Pancreas (tissue), 10 donors: ENCODE results near the gene PRTFDC1. TPM values are rescaled to one million over a fixed set of nuclear protein-coding genes. Genes with fewer than 3 reads are reported as not detected.

Experiments
- ATAC-seq, 4 donors: fragments of 200-7000 bp; cut with Tn5 transposase; one replicate each; pipeline versions ENCODE4 v1.8.0 to v1.9.1; 2020; ENCODE audit warnings: mild to moderate bottlenecking in 4 of 4, moderate library complexity in 4 of 4
- DNase-seq, 6 donors: peaks; one replicate each; pipeline ENCODE4 v3.0.0-alpha.2; 2020
- FAIRE-seq: peaks from 2 replicates; lab custom pipeline; 2012; peaks lifted over from hg19 to GRCh38; lab: Jason Lieb, UNC
- H3K27ac ChIP-seq, 4 donors: fragments of 200-600 bp; sonication (generic); 1 replicate in 3 of 4; 2 replicates in 1 of 4; pipeline versions ENCODE4 v1.5.0 to v1.8.0; 2020
- H3K27me3 ChIP-seq, 4 donors: fragments of 200-600 bp; one replicate each; pipeline ENCODE4 v1.8.0; 2021
- H3K36me3 ChIP-seq, 3 donors: fragments of 200-600 bp; sonication (generic) in 1 of 3; one replicate each; pipeline versions ENCODE4 v1.5.0 to v1.8.0; 2020 to 2021
- H3K4me1 ChIP-seq, 3 donors: fragments of 200-600 bp; one replicate each; pipeline ENCODE4 v1.8.0; 2021
- H3K4me3 ChIP-seq, 4 donors: fragments of 200-600 bp; sonication (generic) in 2 of 4; one replicate each; pipeline versions ENCODE4 v1.5.0 to v1.8.0; 2020 to 2021
- H3K9me3 ChIP-seq, 4 donors: fragments of 200-600 bp; one replicate each; pipeline ENCODE4 v1.8.0; 2021
- CTCF ChIP-seq, 4 donors: fragments of 200-600 bp; sonication (generic) in 3 of 4; IDR thresholded peaks; one replicate each; pipeline versions ENCODE4 v1.5.0 to v1.8.0; 2021; ENCODE audit warnings: antibody characterized with exemption in 4 of 4
- WGBS, 2 donors: extraction: QIAGEN DNeasy Blood & Tissue Kit; methylation state at CpG; one replicate each; pipeline ENCODE4 v1.1.7; 2013; 5-methylcytosine and 5-hydroxymethylcytosine counted together
- intact Hi-C, 3 donors: fragments of 100-400 bp; cut with DNase I; formaldehyde crosslinking; loops; one replicate each; pipeline versions ENCODE4 v1.11.1 to v1.14.2; 2022
- polyA plus RNA-seq, 2 donors: library from polyadenylated mRNA; stranded (reverse); fragments of 200-250 nt; gene quantifications; one replicate each; pipeline ENCODE4 v1.2.3, GENCODE V29; 2013
- total RNA-seq, 6 donors: library from RNA; stranded (reverse); fragmentation: NEBNext Ultra II Directional in 4 of 6; extraction: Animal tissue kit (Norgen Biotek cat#: 25700) in 4 of 6; gene quantifications; one replicate each; pipeline versions ENCODE4 v1.2.1 to v1.2.4, GENCODE V29; 2021 to 2023
- donor health status: healthy with polysubstance abuse.
- donor health status: DM: no; HTN: no; CAD: no; lungs with moderate emphysema.
- donor health status: DM: no; HTN: no; CAD: no.
- donor health status: control.
- donor health status: control.
- donor health status: Bipolar disorder and iron deficiency.
- donor health status: DM: yes; HTN: yes; CAD: no.
- donor health status: DM: no; HTN: no; CAD: no.
- donor health status: DM: no; HTN: no; CAD: no.
- donor health status: DM: yes; HTN: yes; CAD: no.

PRTFDC1 gene
- total and polyA plus RNA-seq, 8 donors: 1.7 to 6.1 (median 2.8) TPM

GRCh38 chr10:24854256-24854655 is 98.2 kb downstream of the PRTFDC1 start:
- Histone ChIP-seq H3K9me3 (no peaks in the 10 kb centered on the region), H3K4me3 (no peak overlapping the region), H3K36me3 (no peaks in the 10 kb centered on the region), H3K27me3 (no peaks in the 10 kb centered on the region), H3K27ac (no peak overlapping the region), H3K4me1 (peaks cover 0 to 8% (median 0%) of the 10 kb centered on the region in 3 donors)
- TF ChIP-seq CTCF (IDR thresholded peaks at IDR 0.05): no peak
- no peak for DNase-seq
- no peak for FAIRE-seq
- WGBS, 2 donors: 90 to 94% methylated on average over 6 of the region's 6 CpGs
- intact Hi-C loops: no loop called here
- no peak for ATAC-seq

GRCh38 chr10:24853661-24854060 is 98.7 kb downstream of the PRTFDC1 start:
- H3K9me3 ChIP-seq: no peaks in the 10 kb centered on the region
- intact Hi-C loops: no loop called here
- no peak for DNase-seq
- no peak overlapping the region for H3K27ac ChIP-seq
- H3K36me3 ChIP-seq: no peaks in the 10 kb centered on the region
- FAIRE-seq: no peak
- H3K4me3 ChIP-seq: no peak overlapping the region
- peaks cover 0 to 14% (median under 1%) of the 10 kb centered on the region in 3 donors for H3K4me1 ChIP-seq
- TF ChIP-seq CTCF (IDR thresholded peaks at IDR 0.05): no peak
- ATAC-seq: no peak
- no peaks in the 10 kb centered on the region for H3K27me3 ChIP-seq

GRCh38 chr10:24851629-24852028 is 100.8 kb downstream of the PRTFDC1 start:
- H3K4me1 ChIP-seq: peaks cover 0 to 16% (median 9%) of the 10 kb centered on the region in 3 donors
- H3K9me3 ChIP-seq: no peaks in the 10 kb centered on the region
- ATAC-seq (peak; percentile 67 to 84 (median 74)), FAIRE-seq (no peak), DNase-seq (peak in 1 of 6 donors; percentile 13)
- intact Hi-C loops: no loop called here
- no peaks in the 10 kb centered on the region for H3K27me3 ChIP-seq
- TF ChIP-seq CTCF (IDR thresholded peaks at IDR 0.05): no peak
- WGBS, 2 donors: 41 to 47% methylated on average over 11 of the region's 11 CpGs
- H3K36me3 ChIP-seq: no peaks in the 10 kb centered on the region
- no peak overlapping the region for H3K4me3 ChIP-seq
- H3K27ac ChIP-seq: no peak overlapping the region

- 48 to 50% methylated on average over 1 of the region's 1 CpG for WGBS, 2 donors
- FAIRE-seq (no peak), ATAC-seq (no peak), DNase-seq (no peak)
- no peak for TF ChIP-seq CTCF (IDR thresholded peaks at IDR 0.05)
- H3K4me3 ChIP-seq: no peak overlapping the region
- intact Hi-C loops: no loop called here
- H3K27me3 ChIP-seq: no peaks in the 10 kb centered on the region
- no peak overlapping the region for H3K27ac ChIP-seq
- H3K36me3 ChIP-seq: no peaks in the 10 kb centered on the region
- peaks cover 0 to 16% (median 9%) of the 10 kb centered on the region in 3 donors for H3K4me1 ChIP-seq
- H3K9me3 ChIP-seq: no peaks in the 10 kb centered on the region
These were observed 101.6 kb downstream of the PRTFDC1 start for GRCh38 chr10:24850727-24851296.

DNA sequence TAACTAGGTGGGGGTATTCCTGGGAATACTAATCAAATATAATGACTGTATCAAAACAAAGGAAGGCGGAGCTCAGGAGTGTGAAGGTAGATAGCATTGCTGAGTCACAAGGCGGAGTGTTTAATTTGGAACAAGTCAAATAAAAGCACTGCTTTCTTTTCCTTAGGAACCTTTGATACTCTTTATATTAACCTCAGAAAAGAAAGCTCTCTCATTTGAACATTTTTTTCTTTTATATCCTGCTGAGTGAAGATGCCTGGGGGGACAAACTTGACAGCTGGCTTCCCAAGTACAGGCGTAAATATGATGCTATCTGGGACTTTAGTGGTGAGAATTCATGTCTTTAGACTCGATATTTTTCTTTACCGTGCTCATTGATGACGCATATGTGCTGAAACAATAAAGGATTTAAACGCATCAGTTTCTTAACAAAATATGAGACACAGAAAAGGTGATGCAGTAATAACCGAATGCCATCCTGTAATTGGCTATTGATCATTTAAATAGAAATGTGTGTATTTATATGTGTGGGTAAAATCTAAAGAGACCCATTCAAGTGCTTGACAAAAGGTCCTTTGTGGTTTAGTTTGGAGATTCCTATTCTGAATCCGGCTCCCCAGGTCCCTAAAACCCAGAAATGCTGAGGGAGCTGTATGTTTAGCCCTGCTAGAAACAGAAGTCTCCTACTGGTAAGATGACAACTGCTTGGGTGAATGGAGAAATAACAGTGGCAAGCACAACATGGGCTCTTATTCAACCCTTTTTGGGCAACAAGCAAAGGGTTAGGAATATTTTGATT is 102.7 kb downstream of the PRTFDC1 start:
- ATAC-seq (peak; percentile 75 to 87 (median 85)), DNase-seq (peak in 2 of 6 donors; percentile 5 to 19), FAIRE-seq (no peak)
- WGBS, 2 donors: 48 to 64% methylated on average over 9 of the region's 9 CpGs
- Histone ChIP-seq H3K4me1 (peaks cover 0 to 16% (median 9%) of the 10 kb centered on the region in 3 donors), H3K4me3 (no peak overlapping the region), H3K36me3 (no peaks in the 10 kb centered on the region), H3K27ac (no peak overlapping the region), H3K9me3 (no peaks in the 10 kb centered on the region), H3K27me3 (no peaks in the 10 kb centered on the region)
- intact Hi-C loops: no loop called here
- TF ChIP-seq CTCF (IDR thresholded peaks at IDR 0.05): no peak
